SJCRH30 (cell line): ENCODE results near the gene URI1. TPM values are rescaled to one million over a fixed set of nuclear protein-coding genes. Genes with fewer than 3 reads are reported as not detected.
A peak's percentile ranks its signal among the peaks of the same experiment; 100 is the strongest.
"Not testable (repeated sequence)": the region's sequence is repeated elsewhere in the genome, so short reads cannot be mapped to it uniquely, and the experiment has no call there.

Experiments
- DNase-seq, 2 experiments: peaks; one replicate each; pipeline ENCODE4 v3.0.0-alpha.2; 2015 to 2020
- H3K27ac ChIP-seq: fragments of 250-450 bp; sonication (Bioruptor Pico); 2 replicates; pipeline ENCODE4 v1.5.1; 2020; ENCODE audit warnings: mild to moderate bottlenecking, moderate library complexity
- H3K27me3 ChIP-seq: fragments of 250-450 bp; sonication (Bioruptor Pico); 2 replicates; pipeline ENCODE4 v1.5.1; 2020; ENCODE audit warnings: mild to moderate bottlenecking, moderate library complexity
- H3K36me3 ChIP-seq: fragments of 250-450 bp; sonication (Bioruptor Pico); 2 replicates; pipeline ENCODE4 v1.5.1; 2020; ENCODE audit warnings: mild to moderate bottlenecking, moderate library complexity
- H3K4me1 ChIP-seq: fragments of 250-450 bp; sonication (Bioruptor Pico); 2 replicates; pipeline ENCODE4 v1.5.1; 2020; ENCODE audit warnings: mild to moderate bottlenecking, moderate library complexity
- H3K4me3 ChIP-seq: fragments of 250-450 bp; sonication (Bioruptor Pico); 2 replicates; pipeline ENCODE4 v1.5.1; 2020; ENCODE audit warnings: mild to moderate bottlenecking, moderate library complexity
- H3K9me3 ChIP-seq: fragments of 250-450 bp; sonication (Bioruptor Pico); replicated peaks from 2 replicates; pipeline ENCODE4 v1.5.1; 2020; ENCODE audit warnings: mild to moderate bottlenecking, moderate library complexity
- total RNA-seq: library from RNA; depleted of rRNA; stranded (reverse); fragments of >200 nt; shearing (Covaris generic); gene quantifications from 2 replicates; pipeline ENCODE4 v1.2.3, GENCODE V29; 2014

URI1 gene
- total RNA-seq, 1 experiment from 2014 or later: 94.9 TPM

- Histone ChIP-seq H3K27me3 (no peaks in the 10 kb centered on the region), H3K36me3 (peaks cover 20% of the 10 kb centered on the region), H3K9me3 (peaks cover 14% of the 10 kb centered on the region; the same call in 1 of the 2 replicates), H3K4me3 (no peak overlapping the region), H3K4me1 (no peaks in the 10 kb centered on the region), H3K27ac (no peak overlapping the region)
- DNase-seq: no peak
Measured at GRCh38 chr19:30036154-30037129, 94.4 kb downstream of the URI1 start.

GRCh38 chr19:30037835-30038234, 95.8 kb downstream of the URI1 start:
- peaks cover 19% of the 10 kb centered on the region for H3K36me3 ChIP-seq
- no peak overlapping the region for H3K4me3 ChIP-seq
- H3K4me1 ChIP-seq: no peaks in the 10 kb centered on the region
- peaks cover 12% of the 10 kb centered on the region; the same call in 1 of the 2 replicates for H3K9me3 ChIP-seq
- H3K27me3 ChIP-seq: no peaks in the 10 kb centered on the region
- H3K27ac ChIP-seq: no peak overlapping the region
- no peak for DNase-seq

- H3K36me3 ChIP-seq, H3K4me1 ChIP-seq, H3K27me3 ChIP-seq, H3K9me3 ChIP-seq, H3K27ac ChIP-seq, H3K4me3 ChIP-seq, DNase-seq: not testable (repeated sequence)
Measured at GRCh38 chr19:30041931-30042330, 99.9 kb downstream of the URI1 start.

GRCh38 chr19:30043008-30043407, 101.0 kb downstream of the URI1 start:
- not testable (repeated sequence) for DNase-seq, H3K4me3 ChIP-seq, H3K9me3 ChIP-seq, H3K36me3 ChIP-seq, H3K27me3 ChIP-seq, H3K4me1 ChIP-seq, H3K27ac ChIP-seq

GRCh38 chr19:30044273-30045248, 102.5 kb downstream of the URI1 start:
- Histone ChIP-seq H3K36me3 (peaks cover 6% of the 10 kb centered on the region; the same call in 1 of the 2 replicates), H3K27me3 (no peaks in the 10 kb centered on the region), H3K4me3 (no peak overlapping the region), H3K27ac (no peak overlapping the region), H3K9me3 (peaks cover 9% of the 10 kb centered on the region; the same call in 1 of the 2 replicates), H3K4me1 (no peaks in the 10 kb centered on the region)
- DNase-seq: no peak

- no peaks in the 10 kb centered on the region for H3K36me3 ChIP-seq
- peak in 1 of 2 experiments; percentile 22 for DNase-seq
- H3K27me3 ChIP-seq: no peaks in the 10 kb centered on the region
- H3K4me1 ChIP-seq: no peaks in the 10 kb centered on the region
- H3K27ac ChIP-seq: no peak overlapping the region
- no peak overlapping the region for H3K4me3 ChIP-seq
- H3K9me3 ChIP-seq: no peaks in the 10 kb centered on the region
Measured at GRCh38 chr19:30046522-30046921, 104.5 kb downstream of the URI1 start.

- no peak for DNase-seq
- Histone ChIP-seq H3K27me3 (no peaks in the 10 kb centered on the region), H3K9me3 (no peaks in the 10 kb centered on the region), H3K4me3 (no peak overlapping the region), H3K4me1 (no peaks in the 10 kb centered on the region), H3K36me3 (no peaks in the 10 kb centered on the region), H3K27ac (no peak overlapping the region)
Measured at GRCh38 chr19:30047432-30047831, 105.4 kb downstream of the URI1 start.

GRCh38 chr19:30049226-30049625, 107.2 kb downstream of the URI1 start:
- Histone ChIP-seq H3K4me3 (no peak overlapping the region), H3K36me3 (no peaks in the 10 kb centered on the region), H3K27ac (no peak overlapping the region), H3K9me3 (no peaks in the 10 kb centered on the region), H3K4me1 (no peaks in the 10 kb centered on the region), H3K27me3 (no peaks in the 10 kb centered on the region)
- no peak for DNase-seq

GRCh38 chr19:30049846-30050667, 108.0 kb downstream of the URI1 start:
- no peak for DNase-seq
- Histone ChIP-seq H3K27ac (no peak overlapping the region), H3K9me3 (no peaks in the 10 kb centered on the region), H3K4me3 (no peak overlapping the region), H3K4me1 (no peaks in the 10 kb centered on the region), H3K27me3 (no peaks in the 10 kb centered on the region), H3K36me3 (no peaks in the 10 kb centered on the region)

GRCh38 chr19:30052122-30053075, 110.4 kb downstream of the URI1 start:
- no peak for DNase-seq

GRCh38 chr19:30053558-30053957, 111.5 kb downstream of the URI1 start:
- no peak overlapping the region for H3K27ac ChIP-seq
- no peak for DNase-seq
- no peaks in the 10 kb centered on the region for H3K27me3 ChIP-seq
- H3K4me1 ChIP-seq: no peaks in the 10 kb centered on the region
- H3K4me3 ChIP-seq: no peak overlapping the region
- no peaks in the 10 kb centered on the region for H3K36me3 ChIP-seq
- H3K9me3 ChIP-seq: no peaks in the 10 kb centered on the region; the same call in 1 of the 2 replicates

More at GRCh38 chr19:30052122-30053075, 110.4 kb downstream of the URI1 start:
- Histone ChIP-seq H3K36me3 (no peaks in the 10 kb centered on the region), H3K27ac (no peak overlapping the region), H3K9me3 (no peaks in the 10 kb centered on the region; the same call in 1 of the 2 replicates), H3K27me3 (no peaks in the 10 kb centered on the region), H3K4me3 (no peak overlapping the region), H3K4me1 (no peaks in the 10 kb centered on the region)

GRCh38 chr19:30054210-30054609, 112.2 kb downstream of the URI1 start:
- H3K27me3 ChIP-seq: no peaks in the 10 kb centered on the region
- H3K4me1 ChIP-seq: no peaks in the 10 kb centered on the region
- DNase-seq: no peak
- no peaks in the 10 kb centered on the region for H3K36me3 ChIP-seq
- H3K9me3 ChIP-seq: no peaks in the 10 kb centered on the region; the same call in 1 of the 2 replicates
- no peak overlapping the region for H3K4me3 ChIP-seq
- H3K27ac ChIP-seq: no peak overlapping the region

- Histone ChIP-seq H3K36me3 (no peaks in the 10 kb centered on the region), H3K27me3 (no peaks in the 10 kb centered on the region), H3K4me3 (no peak overlapping the region), H3K9me3 (no peaks in the 10 kb centered on the region; the same call in 1 of the 2 replicates), H3K27ac (no peak overlapping the region), H3K4me1 (no peaks in the 10 kb centered on the region)
- no peak for DNase-seq
Measured at GRCh38 chr19:30056580-30056979, 114.5 kb downstream of the URI1 start.
